Inferior parietal cortex (tissue), 1 donor: ENCODE data around the gene DTD1.
"Not testable (repeated sequence)": the region's sequence is repeated elsewhere in the genome, so short reads cannot be mapped to it uniquely, and the experiment has no call there.

Experiments used
- DNase-seq: peaks from one replicate; pipeline ENCODE4 v3.0.0-alpha.2; 2016; ENCODE audit errors: extremely low spot score

The DTD1 gene

DNA sequence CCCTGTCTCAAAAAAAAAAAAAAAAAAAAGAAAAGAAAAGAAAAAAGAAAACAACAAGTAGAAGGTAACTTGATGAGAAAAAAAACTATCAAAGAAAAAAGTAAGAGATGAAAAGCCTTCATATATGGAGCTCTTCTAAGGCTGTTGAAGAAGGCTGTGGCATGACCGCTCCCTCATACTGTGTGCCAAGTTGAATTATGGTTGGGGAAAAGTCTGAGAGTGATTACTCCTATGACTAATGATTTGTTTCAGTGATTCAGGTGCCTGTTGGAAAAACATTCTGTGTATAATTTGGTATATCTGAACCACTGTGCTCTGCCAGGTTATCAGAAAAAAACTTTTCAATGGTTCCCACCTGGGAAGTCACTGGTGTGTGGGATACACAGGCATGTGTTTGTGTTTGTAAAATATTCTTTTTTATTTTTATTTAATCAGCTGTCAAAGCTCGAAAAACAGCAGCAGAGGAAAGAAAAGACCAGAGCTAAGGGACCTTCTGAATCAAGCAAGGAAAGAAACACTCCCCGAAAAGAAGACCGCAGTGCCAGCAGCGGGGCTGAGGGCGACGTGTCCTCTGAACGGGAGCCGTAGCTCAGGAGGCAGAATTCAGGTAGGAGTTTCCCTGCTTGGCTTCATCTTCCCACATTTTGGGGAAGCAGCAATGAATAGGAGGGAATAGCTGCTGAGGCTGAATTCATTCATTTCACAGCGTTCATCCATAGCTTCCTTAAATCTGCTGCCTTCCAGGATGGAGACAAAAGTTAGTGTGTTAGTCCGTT lies 156.0 kb downstream of the DTD1 start:
- no peak for DNase-seq

- no peak for DNase-seq
Observed at GRCh38 chr20:18747090-18747489, 159.2 kb downstream of the DTD1 start.

DNA sequence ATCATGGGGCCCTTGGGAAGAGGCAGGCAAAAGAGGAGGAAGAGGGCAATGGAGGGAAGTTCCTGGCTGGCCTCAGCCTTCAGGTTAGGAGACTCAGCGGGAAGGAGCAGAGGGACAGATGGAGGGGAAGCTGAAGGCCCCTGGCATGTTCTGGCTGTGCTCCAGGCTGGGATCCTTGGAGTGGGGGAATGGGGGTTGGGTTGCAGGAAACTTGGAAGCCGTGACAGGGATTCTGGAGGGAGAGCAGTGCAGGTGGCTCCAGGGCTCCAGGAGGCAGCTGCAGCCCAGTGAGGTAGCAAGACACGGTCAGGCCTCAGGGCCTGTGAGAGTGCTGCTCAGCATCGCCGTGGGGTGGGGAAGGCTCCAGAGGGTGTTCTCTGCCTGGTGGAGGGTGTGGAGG lies 161.1 kb downstream of the DTD1 start:
- DNase-seq: no peak

- DNase-seq: no peak
Observed at GRCh38 chr20:18749528-18749927, 161.7 kb downstream of the DTD1 start.

GRCh38 chr20:18750735-18751134 lies 162.9 kb downstream of the DTD1 start:
- DNase-seq: no peak

- DNase-seq: no peak
Observed at GRCh38 chr20:18754030-18754652, 166.3 kb downstream of the DTD1 start.

GRCh38 chr20:18754653-18755045 lies 166.8 kb downstream of the DTD1 start:
- no peak for DNase-seq

- DNase-seq: not testable (repeated sequence)
Observed at GRCh38 chr20:18760852-18761251, 173.0 kb downstream of the DTD1 start.

- no peak for DNase-seq
Observed at GRCh38 chr20:18767676-18768075, 179.8 kb downstream of the DTD1 start.

DNA sequence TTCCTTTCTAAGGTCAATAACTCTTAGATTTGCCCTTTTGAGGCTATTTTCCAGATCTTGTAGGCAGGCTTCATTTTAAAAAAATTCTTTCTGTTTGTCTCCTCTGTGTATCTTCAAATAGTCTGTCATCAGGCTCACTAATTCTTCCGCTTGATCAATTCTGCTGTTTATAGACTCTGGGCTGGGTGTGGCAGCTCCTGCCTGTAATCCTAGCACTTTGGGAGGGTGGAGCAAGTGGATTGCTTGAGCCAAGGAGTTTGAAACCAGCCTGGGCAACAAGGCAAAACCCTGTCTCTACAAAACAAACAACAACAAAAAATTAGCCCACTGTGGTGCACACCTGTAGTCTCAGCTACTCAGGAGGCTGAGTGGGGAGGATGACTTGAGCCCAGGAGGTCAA lies 185.7 kb downstream of the DTD1 start:
- DNase-seq: no peak

DNA sequence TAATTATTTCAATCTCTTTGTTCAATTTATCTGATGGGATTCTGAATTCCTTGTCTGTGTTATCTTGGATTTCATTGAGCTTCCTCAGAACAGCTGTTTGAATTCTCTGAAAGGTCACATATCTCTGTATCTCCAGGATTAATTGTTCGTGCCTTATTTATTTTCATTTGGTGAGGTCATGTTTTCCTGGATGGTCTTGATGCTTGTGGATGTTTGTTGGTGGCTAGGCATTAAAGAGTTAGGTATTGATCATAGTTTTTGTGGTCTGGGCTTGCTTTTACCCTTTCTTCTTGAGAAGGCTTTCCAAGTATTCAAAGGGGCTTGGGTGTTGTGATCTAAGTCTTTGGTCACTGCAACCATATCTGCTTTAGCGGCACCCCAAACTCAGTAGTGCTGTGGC lies 186.4 kb downstream of the DTD1 start:
- no peak for DNase-seq

GRCh38 chr20:18775633-18776032 lies 187.8 kb downstream of the DTD1 start:
- no peak for DNase-seq

- DNase-seq: no peak
Observed at GRCh38 chr20:18778690-18779392, 191.0 kb downstream of the DTD1 start.

DNA sequence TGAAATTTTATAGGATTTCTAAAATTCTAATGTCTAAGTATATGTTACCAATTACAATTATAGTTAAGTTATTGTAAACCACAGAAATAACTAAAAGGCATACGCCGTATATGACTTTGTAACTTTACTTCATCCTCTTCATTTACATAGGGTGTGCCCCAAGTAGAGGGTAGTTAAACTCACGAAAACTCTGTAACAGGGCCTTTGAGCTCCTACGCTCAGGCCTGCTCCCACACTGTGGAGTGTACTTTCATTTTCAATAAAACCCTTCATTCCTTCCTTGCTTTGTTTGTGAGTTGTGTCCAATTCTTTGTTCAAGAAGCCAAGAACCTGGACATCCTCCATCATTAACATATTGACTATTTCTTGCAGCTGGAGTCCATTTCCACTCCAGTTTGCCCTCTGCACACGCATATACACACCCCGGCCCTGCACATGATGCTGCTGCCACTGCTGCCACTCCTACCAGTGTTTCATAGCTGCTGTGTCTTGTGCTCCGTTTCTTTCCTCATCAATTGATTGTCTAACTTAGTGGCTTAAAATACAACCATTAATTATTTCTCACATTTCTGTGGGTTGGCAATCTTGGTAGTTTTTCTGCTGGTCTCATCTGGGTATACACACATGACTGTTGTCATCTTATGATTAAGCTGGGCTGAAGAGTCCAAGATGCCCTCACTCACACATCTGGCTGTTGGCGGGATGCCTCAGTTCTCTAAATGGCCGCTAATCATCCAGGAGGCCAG lies 192.7 kb downstream of the DTD1 start:
- DNase-seq: no peak

GRCh38 chr20:18781509-18781908 lies 193.7 kb downstream of the DTD1 start:
- no peak for DNase-seq

- DNase-seq: no peak
Observed at GRCh38 chr20:18783385-18783959, 195.6 kb downstream of the DTD1 start.

GRCh38 chr20:18787046-18787445 lies 199.2 kb downstream of the DTD1 start:
- DNase-seq: not testable (repeated sequence)

DNA sequence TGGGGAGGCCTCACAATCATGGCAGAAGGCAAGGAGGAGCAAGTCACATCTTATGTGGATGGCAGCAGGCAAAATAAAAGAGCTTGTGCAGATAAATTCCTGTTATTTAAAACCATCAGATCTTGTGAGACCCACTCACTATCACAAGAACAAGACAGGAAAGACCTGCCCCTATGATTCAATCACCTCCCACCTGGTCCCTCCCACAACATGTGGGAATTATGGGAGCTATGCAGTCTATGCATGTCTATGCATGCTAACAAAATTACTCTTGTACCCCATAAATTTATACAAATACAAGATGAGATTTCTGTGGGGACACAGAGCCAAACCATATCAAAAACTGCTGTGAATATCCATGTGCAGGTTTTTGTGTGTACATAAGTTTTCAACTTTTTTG lies 200.2 kb downstream of the DTD1 start:
- no peak for DNase-seq

DNA sequence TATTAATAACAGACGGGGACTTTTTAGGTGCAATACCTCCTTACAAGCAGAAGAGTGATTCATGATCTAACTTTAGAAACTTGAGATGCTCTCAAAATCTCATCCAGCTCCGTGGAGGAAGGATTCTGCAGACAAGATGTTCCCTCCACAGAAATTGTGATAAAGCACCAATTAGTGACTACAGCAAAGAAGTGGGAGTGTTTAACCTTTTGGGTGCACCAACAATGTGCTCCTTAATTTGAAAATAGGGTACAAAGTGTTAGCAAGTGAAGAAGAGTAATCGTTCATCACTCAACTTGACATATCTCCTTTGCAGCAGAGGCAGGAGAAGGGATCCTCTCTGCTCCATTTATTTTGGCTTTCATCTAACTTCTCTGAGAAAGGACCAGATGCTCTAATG lies 202.9 kb downstream of the DTD1 start:
- peak; percentile 31 for DNase-seq

DNA sequence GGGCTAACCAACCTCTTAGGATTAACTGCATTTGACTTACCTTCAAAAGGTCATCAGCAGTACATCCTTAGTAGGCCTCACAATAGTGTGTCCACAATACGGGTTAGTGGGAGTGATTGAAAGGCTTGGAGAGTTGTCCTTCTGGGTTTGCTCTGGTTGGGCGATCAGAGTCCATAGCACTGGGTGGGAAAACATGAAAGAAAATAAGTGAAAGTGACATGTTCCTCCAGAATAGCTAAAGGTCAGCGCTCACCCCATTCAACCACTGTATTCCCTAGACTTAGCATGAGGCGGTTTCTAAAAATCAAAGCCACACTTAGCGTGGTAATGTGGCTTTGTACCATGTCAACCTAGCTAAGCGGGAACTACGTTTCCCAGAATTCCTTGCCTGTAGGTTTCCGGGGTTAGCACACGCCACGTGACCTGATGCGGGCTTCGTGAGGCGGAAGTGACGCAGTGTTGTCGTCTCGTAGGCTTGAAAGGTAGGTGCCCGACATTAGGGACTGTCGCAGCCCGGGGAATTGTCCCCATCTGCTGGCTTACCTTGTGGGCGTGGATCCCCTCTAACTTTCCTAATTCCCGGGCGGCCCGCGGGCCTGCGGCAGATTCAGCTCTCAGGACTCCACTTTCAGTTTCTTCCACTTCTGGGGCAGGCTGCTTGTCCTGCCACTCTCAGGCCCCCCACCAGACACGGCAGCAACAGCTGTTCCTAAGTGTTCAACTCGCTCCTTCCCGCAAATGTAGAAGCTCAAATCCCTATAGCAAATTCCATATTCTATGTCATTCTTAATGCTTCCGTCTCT lies 206.0 kb downstream of the DTD1 start:
- peak; percentile 99 for DNase-seq

DNA sequence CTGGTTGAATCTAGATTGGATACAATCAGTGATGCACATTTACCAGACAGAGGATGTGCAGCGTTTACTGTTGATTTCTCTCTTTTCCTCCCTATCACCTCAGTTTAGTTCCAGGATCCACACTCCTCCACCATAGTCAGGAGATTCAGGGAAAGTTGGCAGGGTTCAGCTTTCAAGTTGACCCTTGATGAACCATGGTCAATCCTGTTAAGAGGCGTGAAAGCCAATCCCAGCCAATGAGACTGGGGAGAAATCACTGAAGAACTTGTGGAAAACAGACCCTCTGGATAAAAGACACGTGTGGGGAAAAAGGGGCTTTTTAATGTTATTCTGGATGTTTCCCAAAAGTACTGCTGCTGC lies 206.6 kb downstream of the DTD1 start:
- DNase-seq: no peak
